Mucosa of descending colon (tissue), 3 donors: ENCODE measurements around the gene NCF2. TPM values are rescaled to one million over a fixed set of nuclear protein-coding genes. Genes with fewer than 3 reads are reported as not detected.

Experiments
- ATAC-seq: fragments of 200-7000 bp; cut with Tn5 transposase; one replicate; pipeline ENCODE4 v1.9.1; 2020; ENCODE audit warnings: mild to moderate bottlenecking, moderate library complexity
- DNase-seq, 3 donors: peaks; one replicate each; pipeline ENCODE4 v3.0.0-alpha.2; 2020
- H3K36me3 ChIP-seq: fragments of 200-600 bp; one replicate; pipeline ENCODE4 v1.8.0; 2021; ENCODE audit warnings: low read depth, mild to moderate bottlenecking
- H3K4me1 ChIP-seq: fragments of 200-600 bp; one replicate; pipeline ENCODE4 v1.8.0; 2021; ENCODE audit warnings: low read depth, mild to moderate bottlenecking
- H3K4me3 ChIP-seq: fragments of 200-600 bp; one replicate; pipeline ENCODE4 v1.8.0; 2021; ENCODE audit warnings: mild to moderate bottlenecking
- H3K9me3 ChIP-seq: fragments of 200-600 bp; one replicate; pipeline ENCODE4 v1.8.0; 2021; ENCODE audit warnings: mild to moderate bottlenecking
- CTCF ChIP-seq: fragments of 200-600 bp; IDR thresholded peaks from one replicate; pipeline ENCODE4 v1.8.0; 2022; ENCODE audit warnings: antibody characterized with exemption, mild to moderate bottlenecking
- intact Hi-C, 2 donors: fragments of 100-400 bp; cut with DNase I in 1 of 2; cut with micrococcal nuclease in 1 of 2; formaldehyde crosslinking; loops; one replicate each; pipeline versions ENCODE4 v1.11.0 to v1.11.1; 2022; cut with DNase I, micrococcal nuclease
- total RNA-seq, 3 donors: library from RNA; stranded (reverse); fragmentation: NEBNext Ultra II Directional in 2 of 3; extraction: Animal tissue kit (Norgen Biotek cat#: 25700) in 2 of 3; gene quantifications; one replicate each; pipeline versions ENCODE4 v1.2.1 to v1.2.4, GENCODE V29; 2021 to 2023
- donor health status: DM: no; HTN: no; CAD: no; lungs with moderate emphysema.
- donor health status: DM: no; HTN: no; CAD: no.
- donor health status: DM: no; HTN: yes; CAD: no.

NCF2 gene
- total RNA-seq, 3 donors from 2014 or later: 2.0 to 8.9 (median 8.3) TPM

- no peaks in the 10 kb centered on the region for H3K9me3 ChIP-seq
- intact Hi-C loops: no loop called here
- no peaks in the 10 kb centered on the region for H3K4me1 ChIP-seq
- DNase-seq (no peak), ATAC-seq (no peak)
- no peak for TF ChIP-seq CTCF
- H3K36me3 ChIP-seq: peaks cover 24% of the 10 kb centered on the region
- H3K4me3 ChIP-seq: no peak overlapping the region
These were observed 38.3 kb downstream of the NCF2 start for GRCh38 chr1:183551924-183552323.

- DNase-seq: no peak
- no peaks in the 10 kb centered on the region for H3K9me3 ChIP-seq
- no peak for TF ChIP-seq CTCF
- no peak overlapping the region for H3K4me3 ChIP-seq
- intact Hi-C loops: no loop called here
- ATAC-seq: no peak
- peaks cover 24% of the 10 kb centered on the region for H3K36me3 ChIP-seq
- H3K4me1 ChIP-seq: no peaks in the 10 kb centered on the region
These were observed 39.3 kb downstream of the NCF2 start for GRCh38 chr1:183550915-183551314.

GRCh38 chr1:183548116-183548515, 42.1 kb downstream of the NCF2 start:
- intact Hi-C loops: loop anchor here (10.0 kb wide), 2 partner anchors 73 to 83 kb away; partner anchors contain the start of gene SMG7 (in 1 of the 2)
- H3K36me3 ChIP-seq: peaks cover 33% of the 10 kb centered on the region

GRCh38 chr1:183546427-183546826, 43.8 kb downstream of the NCF2 start:
- no peaks in the 10 kb centered on the region for H3K9me3 ChIP-seq
- peaks cover 3% of the 10 kb centered on the region for H3K4me1 ChIP-seq
- DNase-seq: no peak
- no peak overlapping the region for H3K4me3 ChIP-seq
- intact Hi-C loops: loop anchor here (10.0 kb wide), 2 partner anchors 72 to 82 kb away; partner anchors contain the start of gene SMG7 (in 1 of the 2)
- peaks cover 28% of the 10 kb centered on the region for H3K36me3 ChIP-seq
- no peak for ATAC-seq
- no peak for TF ChIP-seq CTCF

More at GRCh38 chr1:183548116-183548515, 42.1 kb downstream of the NCF2 start:
- Histone ChIP-seq H3K9me3 (no peaks in the 10 kb centered on the region), H3K4me1 (peaks cover 3% of the 10 kb centered on the region), H3K4me3 (no peak overlapping the region)
- TF ChIP-seq CTCF: no peak
- no peak for ATAC-seq
- no peak for DNase-seq

GRCh38 chr1:183544598-183545297, 45.5 kb downstream of the NCF2 start:
- H3K4me3 ChIP-seq: no peak overlapping the region
- H3K36me3 ChIP-seq: peaks cover 16% of the 10 kb centered on the region
- ATAC-seq: no peak
- no peak for TF ChIP-seq CTCF
- no peak for DNase-seq
- H3K9me3 ChIP-seq: no peaks in the 10 kb centered on the region
- H3K4me1 ChIP-seq: peaks cover 3% of the 10 kb centered on the region
- intact Hi-C loops: loop anchor here (5.0 to 10.0 kb wide), 3 partner anchors 70 to 262 kb away; partner anchors contain the start of gene SMG7 (in 1 of the 2)
